ENCODE data around the gene EMX1.

- TF ChIP-seq SUZ12 (IDR thresholded peaks at IDR 0.05; ENCODE audit: extremely low read depth, insufficient read depth, insufficient read length) (no peak), YY1 (IDR thresholded peaks at IDR 0.05; ENCODE audit: insufficient read depth, insufficient read length) (no peak)
Measured at GRCh38 chr2:72919414-72920317, 2.3 kb downstream of the EMX1 start.

All from NT2/D1 (cell line).